Measurements from ENCODE around the gene NPAS1.

DNA sequence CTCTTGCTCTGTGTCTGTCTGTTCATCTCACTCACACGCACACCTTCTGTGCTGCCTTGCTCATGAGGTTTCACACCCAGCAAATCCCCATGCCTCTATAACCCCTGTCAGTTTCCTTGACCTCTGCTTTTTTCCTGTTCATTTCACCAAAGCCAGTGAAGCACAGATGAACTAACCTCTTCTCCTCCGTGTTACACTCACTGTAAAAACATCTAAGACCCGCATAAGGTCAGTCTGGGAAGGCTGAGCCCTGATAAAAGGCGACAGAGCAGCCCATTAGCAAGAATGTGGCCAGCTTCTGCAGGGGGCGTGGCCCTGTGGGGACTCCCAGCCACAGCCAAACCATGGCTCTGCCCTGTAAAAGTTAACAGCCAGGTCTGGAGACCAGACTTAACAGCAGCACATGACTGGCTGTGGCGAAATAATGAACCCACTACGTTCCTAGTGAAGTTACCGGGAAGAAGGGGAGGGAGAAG is 42.8 kb upstream of the NPAS1 start:
- TF ChIP-seq, protein P1, sequence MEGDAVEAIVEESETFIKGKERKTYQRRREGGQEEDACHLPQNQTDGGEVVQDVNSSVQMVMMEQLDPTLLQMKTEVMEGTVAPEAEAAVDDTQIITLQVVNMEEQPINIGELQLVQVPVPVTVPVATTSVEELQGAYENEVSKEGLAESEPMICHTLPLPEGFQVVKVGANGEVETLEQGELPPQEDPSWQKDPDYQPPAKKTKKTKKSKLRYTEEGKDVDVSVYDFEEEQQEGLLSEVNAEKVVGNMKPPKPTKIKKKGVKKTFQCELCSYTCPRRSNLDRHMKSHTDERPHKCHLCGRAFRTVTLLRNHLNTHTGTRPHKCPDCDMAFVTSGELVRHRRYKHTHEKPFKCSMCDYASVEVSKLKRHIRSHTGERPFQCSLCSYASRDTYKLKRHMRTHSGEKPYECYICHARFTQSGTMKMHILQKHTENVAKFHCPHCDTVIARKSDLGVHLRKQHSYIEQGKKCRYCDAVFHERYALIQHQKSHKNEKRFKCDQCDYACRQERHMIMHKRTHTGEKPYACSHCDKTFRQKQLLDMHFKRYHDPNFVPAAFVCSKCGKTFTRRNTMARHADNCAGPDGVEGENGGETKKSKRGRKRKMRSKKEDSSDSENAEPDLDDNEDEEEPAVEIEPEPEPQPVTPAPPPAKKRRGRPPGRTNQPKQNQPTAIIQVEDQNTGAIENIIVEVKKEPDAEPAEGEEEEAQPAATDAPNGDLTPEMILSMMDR (IDR thresholded peaks at IDR 0.05; ENCODE audit: insufficient read depth, low read depth, low read length) = no peak
- TF ChIP-seq EZH2 (IDR thresholded peaks at IDR 0.05; ENCODE audit: insufficient read depth, low read length) = no peak

All from astrocyte (in vitro differentiated cells and primary cell).